Fibroblast of lung (primary cell): ENCODE results near the gene HOXC11.

ENCODE experiments used
- CTCF ChIP-seq, 2 donors: IDR thresholded peaks in 1 of 2; conservative IDR thresholded peaks in 1 of 2; 1 replicate in 1 of 2; 2 replicates in 1 of 2; pipeline ENCODE4 v1.5.1; 2011 to 2012; ENCODE audit warnings: low read length in 2 of 2, control low read depth in 1 of 2, inconsistent platforms in 1 of 2, low read depth in 1 of 2, mild to moderate bottlenecking in 1 of 2
- EZH2 ChIP-seq: IDR thresholded peaks from 2 replicates; pipeline ENCODE4 v1.5.1; 2012; ENCODE audit warnings: low read length, control low read depth, mild to moderate bottlenecking; ENCODE audit errors: missing control alignments

DNA sequence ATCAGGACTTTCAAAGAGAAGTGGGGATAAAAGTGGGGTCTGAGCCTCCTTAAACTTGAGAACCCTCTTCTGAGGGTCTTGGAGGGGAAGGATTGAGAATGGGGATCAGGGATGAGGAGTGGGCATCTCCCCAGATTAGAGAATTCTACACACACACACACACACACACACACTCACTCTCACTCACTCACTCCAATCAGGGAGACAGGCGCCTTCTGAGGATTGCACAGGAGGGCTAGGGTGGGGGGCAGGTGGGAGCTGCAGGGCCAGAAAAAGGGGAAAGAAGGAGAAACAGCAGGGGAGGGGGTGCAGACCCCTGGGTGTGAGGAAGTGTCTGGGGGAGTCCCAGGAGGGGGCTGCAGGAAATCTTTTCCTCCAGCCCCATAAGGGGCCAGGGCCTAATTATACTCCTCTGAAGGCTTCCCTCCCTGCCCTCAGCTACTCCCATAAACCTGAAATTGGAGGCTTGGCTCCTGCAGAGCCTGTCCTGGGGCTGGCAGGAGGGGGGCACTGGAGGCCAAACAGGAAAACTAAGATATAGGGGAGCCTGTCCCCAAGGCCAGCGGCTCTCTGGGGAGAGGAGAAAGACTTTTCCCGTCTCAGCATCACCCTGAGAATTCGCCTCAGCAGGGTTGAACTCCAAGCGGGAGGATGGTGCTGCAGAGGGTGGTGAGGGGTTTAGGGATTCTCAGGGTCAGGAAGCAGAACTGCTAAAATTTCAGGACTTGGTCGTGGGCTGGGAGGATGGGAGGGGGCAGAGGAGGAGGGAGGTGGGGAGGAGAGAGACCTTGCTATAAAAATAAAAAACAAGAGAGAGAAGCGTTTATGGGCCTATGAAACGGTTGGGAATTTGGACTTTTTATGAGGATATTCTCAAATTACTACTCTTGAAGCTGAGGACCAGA is 28.6 kb downstream of the HOXC11 start:
- no peak for TF ChIP-seq CTCF (conservative IDR thresholded peaks at IDR 0.05 in 1 of 2, IDR thresholded peaks at IDR 0.05 in 1 of 2; ENCODE audit: low read depth in 1 of 2, low read length in 2 of 2)
- no peak for TF ChIP-seq EZH2
